ENCODE data around the gene MFAP4. TPM values are rescaled to one million over a fixed set of nuclear protein-coding genes. Genes with fewer than 3 reads are reported as not detected.

The MFAP4 gene
- total RNA-seq, 1 experiment from 2014 or later: 1.5 TPM

- Histone ChIP-seq H2BK12ac (ENCODE audit: insufficient read length, low read depth, low read length) (no peak overlapping the region), H2BK5ac (ENCODE audit: insufficient read length, low read length) (no peak overlapping the region), H4K20me1 (ENCODE audit: control insufficient read depth, insufficient read depth, insufficient read length) (no peaks in the 10 kb centered on the region), H3K4ac (ENCODE audit: low read depth, low read length) (no peak overlapping the region), H3T11ph (ENCODE audit: low read length) (no peak overlapping the region), H3K4me2 (ENCODE audit: insufficient read depth, insufficient read length, low read length) (no peak overlapping the region), H3K9ac (ENCODE audit: extremely low read depth, insufficient read length, low read length) (no peak overlapping the region), H2BK15ac (ENCODE audit: low read depth, low read length) (no peak overlapping the region), H4K91ac (ENCODE audit: insufficient read length, low read depth, low read length) (no peak overlapping the region), H2BK120ac (ENCODE audit: low read depth, low read length, poor library complexity, severe bottlenecking) (no peak overlapping the region), H3K14ac (ENCODE audit: insufficient read depth, low read length) (no peak overlapping the region), H3K56ac (ENCODE audit: insufficient read length, low read depth, low read length) (no peak overlapping the region), H3K79me2 (ENCODE audit: insufficient read depth, low read length) (0 out of 2 replicates have a peak, but pooled peaks cover 2% of the 10 kb centered on the region), H4K8ac (replicated peaks; ENCODE audit: insufficient read length, low read depth, low read length) (no peak overlapping the region), H3K23me2 (ENCODE audit: insufficient read length, low read depth, low read length, poor library complexity, severe bottlenecking) (no peaks in the 10 kb centered on the region), H3K27ac (ENCODE audit: insufficient read length, low read depth, low read length) (no peak overlapping the region), H2AK5ac (ENCODE audit: insufficient read length, low read length) (no peak overlapping the region), H3K79me1 (ENCODE audit: insufficient read depth, low read depth, low read length, poor library complexity, severe bottlenecking) (no peaks in the 10 kb centered on the region), H2AFZ (ENCODE audit: low read length) (no peak overlapping the region), H3K27me3 (ENCODE audit: insufficient read depth, low read length) (no peaks in the 10 kb centered on the region), H3K4me1 (ENCODE audit: insufficient read depth, low read length) (no peaks in the 10 kb centered on the region), H3K9me3 (ENCODE audit: control insufficient read depth, low read depth, low read length) (no peaks in the 10 kb centered on the region), H3K23ac (ENCODE audit: insufficient read length, low read depth, low read length) (no peak overlapping the region), H4K5ac (ENCODE audit: insufficient read length, low read depth, low read length) (no peak overlapping the region), H3K18ac (ENCODE audit: insufficient read length, low read depth, low read length) (no peak overlapping the region), H2BK20ac (ENCODE audit: low read depth, low read length, poor library complexity, severe bottlenecking) (no peak overlapping the region)
- H3K4me1 Mint-ChIP-seq: peaks cover 17 to 18% of the 10 kb centered on the region in 2 experiments
- no peak for TF ChIP-seq CTCF (conservative IDR thresholded peaks at IDR 0.05)
- no CpG with 5 or more reads among the region's 7 CpGs for WGBS (ENCODE audit: extremely low coverage, insufficient read length, low lambda C conversion rate)
- no peak for DNase-seq
- H3K27me3 Mint-ChIP-seq (ENCODE audit: low read depth): peaks cover 5% of the 10 kb centered on the region; the same call in 1 of the 2 replicates
- no peak overlapping the region for H3K4me3 Mint-ChIP-seq
- peaks cover 9 to 35% (median 31%) of the 10 kb centered on the region in 3 experiments; a peak in 6 of 7 replicates for H3K36me3 Mint-ChIP-seq (ENCODE audit: insufficient read depth in 1 of 3, low read depth in 3 of 3)
- H3K27ac Mint-ChIP-seq: no peak overlapping the region
- H3K9me3 Mint-ChIP-seq: no peaks in the 10 kb centered on the region
Measured at GRCh38 chr17:19359151-19359550, 27.8 kb downstream of the MFAP4 start.

Measured in H9 (cell line).